ENCODE measurements around the gene ATP10A.

Gene ATP10A

GRCh38 chr15:25682340-25682739 is 180.8 kb downstream of the ATP10A start:
- no peak overlapping the region for H3K27ac ChIP-seq (ENCODE audit: low read depth, low read length)
- no peaks in the 10 kb centered on the region for H3K36me3 ChIP-seq (ENCODE audit: insufficient read depth, low read length)
- no peak overlapping the region for H3K9ac ChIP-seq (ENCODE audit: low read depth, low read length)
- peaks cover 21% of the 10 kb centered on the region for H3K4me1 ChIP-seq (ENCODE audit: insufficient read depth, low read length)
- H3K9me3 ChIP-seq (ENCODE audit: insufficient read depth, low read depth, low read length) = no peaks in the 10 kb centered on the region
- no peaks in the 10 kb centered on the region for H3K27me3 ChIP-seq (ENCODE audit: insufficient read depth, low read length)
- 89% methylated on average over 7 of the region's 7 CpGs for WGBS
- H3K4me3 ChIP-seq (ENCODE audit: low read length) = no peak overlapping the region

GRCh38 chr15:25680686-25681025 is 182.5 kb downstream of the ATP10A start:
- WGBS = 91% methylated on average over 9 of the region's 9 CpGs
- H3K9ac ChIP-seq (ENCODE audit: low read depth, low read length) = no peak overlapping the region
- no peaks in the 10 kb centered on the region for H3K9me3 ChIP-seq (ENCODE audit: insufficient read depth, low read depth, low read length)
- H3K36me3 ChIP-seq (ENCODE audit: insufficient read depth, low read length) = no peaks in the 10 kb centered on the region
- no peaks in the 10 kb centered on the region for H3K27me3 ChIP-seq (ENCODE audit: insufficient read depth, low read length)
- peaks cover 21% of the 10 kb centered on the region for H3K4me1 ChIP-seq (ENCODE audit: insufficient read depth, low read length)
- H3K4me3 ChIP-seq (ENCODE audit: low read length) = no peak overlapping the region
- no peak overlapping the region for H3K27ac ChIP-seq (ENCODE audit: low read depth, low read length)

GRCh38 chr15:25679964-25680685 is 183.0 kb downstream of the ATP10A start:
- peaks cover 19% of the 10 kb centered on the region for H3K4me1 ChIP-seq (ENCODE audit: insufficient read depth, low read length)
- no peak overlapping the region for H3K9ac ChIP-seq (ENCODE audit: low read depth, low read length)
- H3K9me3 ChIP-seq (ENCODE audit: insufficient read depth, low read depth, low read length) = no peaks in the 10 kb centered on the region
- no peak overlapping the region for H3K27ac ChIP-seq (ENCODE audit: low read depth, low read length)
- H3K36me3 ChIP-seq (ENCODE audit: insufficient read depth, low read length) = no peaks in the 10 kb centered on the region
- H3K27me3 ChIP-seq (ENCODE audit: insufficient read depth, low read length) = no peaks in the 10 kb centered on the region
- WGBS = 93% methylated on average over 25 of the region's 25 CpGs
- no peak overlapping the region for H3K4me3 ChIP-seq (ENCODE audit: low read length)

- WGBS = 97% methylated on average over 11 of the region's 11 CpGs
Observed at GRCh38 chr15:25679492-25679891, 183.6 kb downstream of the ATP10A start.

GRCh38 chr15:25678500-25678855 is 184.6 kb downstream of the ATP10A start:
- Histone ChIP-seq H3K4me1 (ENCODE audit: insufficient read depth, low read length) (peaks cover 18% of the 10 kb centered on the region), H3K36me3 (ENCODE audit: insufficient read depth, low read length) (no peaks in the 10 kb centered on the region), H3K4me3 (ENCODE audit: low read length) (no peak overlapping the region), H3K27me3 (ENCODE audit: insufficient read depth, low read length) (no peaks in the 10 kb centered on the region), H3K9me3 (ENCODE audit: insufficient read depth, low read depth, low read length) (no peaks in the 10 kb centered on the region), H3K9ac (ENCODE audit: low read depth, low read length) (no peak overlapping the region), H3K27ac (ENCODE audit: low read depth, low read length) (no peak overlapping the region)
- 95% methylated on average over 7 of the region's 7 CpGs for WGBS

More at GRCh38 chr15:25679492-25679891, 183.6 kb downstream of the ATP10A start:
- no peak overlapping the region for H3K27ac ChIP-seq (ENCODE audit: low read depth, low read length)
- H3K9me3 ChIP-seq (ENCODE audit: insufficient read depth, low read depth, low read length) = no peaks in the 10 kb centered on the region
- H3K4me1 ChIP-seq (ENCODE audit: insufficient read depth, low read length) = peaks cover 19% of the 10 kb centered on the region
- H3K27me3 ChIP-seq (ENCODE audit: insufficient read depth, low read length) = no peaks in the 10 kb centered on the region
- H3K36me3 ChIP-seq (ENCODE audit: insufficient read depth, low read length) = no peaks in the 10 kb centered on the region
- no peak overlapping the region for H3K4me3 ChIP-seq (ENCODE audit: low read length)
- no peak overlapping the region for H3K9ac ChIP-seq (ENCODE audit: low read depth, low read length)

- H3K4me3 ChIP-seq (ENCODE audit: low read length) = no peak overlapping the region
- H3K4me1 ChIP-seq (ENCODE audit: insufficient read depth, low read length) = peaks cover 18% of the 10 kb centered on the region
- no peak overlapping the region for H3K9ac ChIP-seq (ENCODE audit: low read depth, low read length)
- no peak overlapping the region for H3K27ac ChIP-seq (ENCODE audit: low read depth, low read length)
- H3K9me3 ChIP-seq (ENCODE audit: insufficient read depth, low read depth, low read length) = no peaks in the 10 kb centered on the region
- H3K27me3 ChIP-seq (ENCODE audit: insufficient read depth, low read length) = no peaks in the 10 kb centered on the region
- 54% methylated on average over 9 of the region's 9 CpGs for WGBS
- H3K36me3 ChIP-seq (ENCODE audit: insufficient read depth, low read length) = no peaks in the 10 kb centered on the region
Observed at GRCh38 chr15:25677719-25678499, 185.2 kb downstream of the ATP10A start.

GRCh38 chr15:25676070-25676469 is 187.1 kb downstream of the ATP10A start:
- peaks cover 22% of the 10 kb centered on the region for H3K4me1 ChIP-seq (ENCODE audit: insufficient read depth, low read length)
- H3K9me3 ChIP-seq (ENCODE audit: insufficient read depth, low read depth, low read length) = no peaks in the 10 kb centered on the region
- H3K27ac ChIP-seq (ENCODE audit: low read depth, low read length) = no peak overlapping the region
- H3K27me3 ChIP-seq (ENCODE audit: insufficient read depth, low read length) = no peaks in the 10 kb centered on the region
- H3K4me3 ChIP-seq (ENCODE audit: low read length) = no peak overlapping the region
- no peak overlapping the region for H3K9ac ChIP-seq (ENCODE audit: low read depth, low read length)
- 91% methylated on average over 8 of the region's 8 CpGs for WGBS
- no peaks in the 10 kb centered on the region for H3K36me3 ChIP-seq (ENCODE audit: insufficient read depth, low read length)

GRCh38 chr15:25675396-25675795 is 187.7 kb downstream of the ATP10A start:
- H3K9ac ChIP-seq (ENCODE audit: low read depth, low read length) = no peak overlapping the region
- H3K27ac ChIP-seq (ENCODE audit: low read depth, low read length) = no peak overlapping the region
- H3K4me1 ChIP-seq (ENCODE audit: insufficient read depth, low read length) = peaks cover 27% of the 10 kb centered on the region
- H3K4me3 ChIP-seq (ENCODE audit: low read length) = no peak overlapping the region
- WGBS = 88% methylated on average over 8 of the region's 8 CpGs
- H3K27me3 ChIP-seq (ENCODE audit: insufficient read depth, low read length) = no peaks in the 10 kb centered on the region
- H3K9me3 ChIP-seq (ENCODE audit: insufficient read depth, low read depth, low read length) = no peaks in the 10 kb centered on the region
- H3K36me3 ChIP-seq (ENCODE audit: insufficient read depth, low read length) = no peaks in the 10 kb centered on the region

- H3K4me1 ChIP-seq (ENCODE audit: insufficient read depth, low read length) = peaks cover 30% of the 10 kb centered on the region
- H3K9me3 ChIP-seq (ENCODE audit: insufficient read depth, low read depth, low read length) = no peaks in the 10 kb centered on the region
- H3K9ac ChIP-seq (ENCODE audit: low read depth, low read length) = no peak overlapping the region
- no peak overlapping the region for H3K4me3 ChIP-seq (ENCODE audit: low read length)
- no peaks in the 10 kb centered on the region for H3K36me3 ChIP-seq (ENCODE audit: insufficient read depth, low read length)
- H3K27ac ChIP-seq (ENCODE audit: low read depth, low read length) = no peak overlapping the region
- 93% methylated on average over 12 of the region's 12 CpGs for WGBS
- no peaks in the 10 kb centered on the region for H3K27me3 ChIP-seq (ENCODE audit: insufficient read depth, low read length)
Observed at GRCh38 chr15:25674913-25675312, 188.2 kb downstream of the ATP10A start.

- H3K9ac ChIP-seq (ENCODE audit: low read depth, low read length) = no peak overlapping the region
- H3K4me1 ChIP-seq (ENCODE audit: insufficient read depth, low read length) = peaks cover 40% of the 10 kb centered on the region
- H3K27me3 ChIP-seq (ENCODE audit: insufficient read depth, low read length) = no peaks in the 10 kb centered on the region
- H3K9me3 ChIP-seq (ENCODE audit: insufficient read depth, low read depth, low read length) = no peaks in the 10 kb centered on the region
- H3K36me3 ChIP-seq (ENCODE audit: insufficient read depth, low read length) = no peaks in the 10 kb centered on the region
- H3K4me3 ChIP-seq (ENCODE audit: low read length) = no peak overlapping the region
- no peak overlapping the region for H3K27ac ChIP-seq (ENCODE audit: low read depth, low read length)
- 94% methylated on average over 8 of the region's 8 CpGs for WGBS
Observed at GRCh38 chr15:25673972-25674371, 189.2 kb downstream of the ATP10A start.

GRCh38 chr15:25673351-25673750 is 189.8 kb downstream of the ATP10A start:
- 94% methylated on average over 9 of the region's 9 CpGs for WGBS
- H3K27me3 ChIP-seq (ENCODE audit: insufficient read depth, low read length) = no peaks in the 10 kb centered on the region
- H3K36me3 ChIP-seq (ENCODE audit: insufficient read depth, low read length) = no peaks in the 10 kb centered on the region

More at GRCh38 chr15:25673351-25673750, 189.8 kb downstream of the ATP10A start:
- Histone ChIP-seq H3K9ac (ENCODE audit: low read depth, low read length) (no peak overlapping the region), H3K9me3 (ENCODE audit: insufficient read depth, low read depth, low read length) (no peaks in the 10 kb centered on the region), H3K4me3 (ENCODE audit: low read length) (no peak overlapping the region), H3K4me1 (ENCODE audit: insufficient read depth, low read length) (peaks cover 45% of the 10 kb centered on the region), H3K27ac (ENCODE audit: low read depth, low read length) (no peak overlapping the region)

Data from HUES64 (cell line).